Measurements from ENCODE around the gene CHCHD3. TPM values are rescaled to one million over a fixed set of nuclear protein-coding genes. Genes with fewer than 3 reads are reported as not detected.

CHCHD3 gene
- total RNA-seq, 1 experiment from 2014 or later: 102 TPM

GRCh38 chr7:132998763-132999162 lies 83.1 kb downstream of the CHCHD3 start:
- no peak overlapping the region for H3K4me3 Mint-ChIP-seq (ENCODE audit: unreplicated experiment)
- no peaks in the 10 kb centered on the region for H3K36me3 Mint-ChIP-seq (ENCODE audit: insufficient read depth, unreplicated experiment)
- Histone ChIP-seq H3K9me3 (no peaks in the 10 kb centered on the region), H3K36me3 (ENCODE audit: control insufficient read depth, insufficient read depth, low read length) (no peaks in the 10 kb centered on the region), H3K27me3 (replicated peaks; ENCODE audit: control insufficient read depth, insufficient read depth, low read length) (no peaks in the 10 kb centered on the region), H3K4me3 (ENCODE audit: low read depth, low read length) (no peak overlapping the region), H3K4me1 (peaks cover 11% of the 10 kb centered on the region; the same call in 1 of the 2 replicates)
- no peak overlapping the region for H3K27ac Mint-ChIP-seq (ENCODE audit: unreplicated experiment)
- no peaks in the 10 kb centered on the region for H3K27me3 Mint-ChIP-seq (ENCODE audit: insufficient read depth, unreplicated experiment)
- intact Hi-C loops (cut with micrococcal nuclease; ENCODE audit: unreplicated experiment): no loop called here
- ChIA-PET CTCF (no interaction called here), POLR2A (no interaction called here)
- peaks cover 6% of the 10 kb centered on the region for H3K4me1 Mint-ChIP-seq (ENCODE audit: low read depth, unreplicated experiment)
- no peak for TF ChIP-seq CTCF (IDR thresholded peaks at IDR 0.05; ENCODE audit: insufficient read depth in 1 of 2, low read depth in 1 of 2, low read length in 1 of 2, severe bottlenecking in 1 of 2, unreplicated experiment in 1 of 2)
- no TSS peak for BruUV-seq (replicated peaks)
- H3K9me3 Mint-ChIP-seq (ENCODE audit: unreplicated experiment): no peaks in the 10 kb centered on the region
- no peak for DNase-seq

- Histone ChIP-seq H3K36me3 (ENCODE audit: control insufficient read depth, insufficient read depth, low read length) (no peaks in the 10 kb centered on the region), H3K4me1 (peaks cover 15% of the 10 kb centered on the region; the same call in 1 of the 2 replicates), H3K27me3 (replicated peaks; ENCODE audit: control insufficient read depth, insufficient read depth, low read length) (no peaks in the 10 kb centered on the region), H3K9me3 (no peaks in the 10 kb centered on the region), H3K4me3 (ENCODE audit: low read depth, low read length) (no peak overlapping the region)
- no peak for DNase-seq
- Mint-ChIP-seq H3K27ac (ENCODE audit: unreplicated experiment) (no peak overlapping the region), H3K36me3 (ENCODE audit: insufficient read depth, unreplicated experiment) (no peaks in the 10 kb centered on the region), H3K9me3 (ENCODE audit: unreplicated experiment) (no peaks in the 10 kb centered on the region), H3K4me3 (ENCODE audit: unreplicated experiment) (no peak overlapping the region), H3K27me3 (ENCODE audit: insufficient read depth, unreplicated experiment) (no peaks in the 10 kb centered on the region), H3K4me1 (ENCODE audit: low read depth, unreplicated experiment) (peaks cover 15% of the 10 kb centered on the region)
- no peak for TF ChIP-seq CTCF (IDR thresholded peaks at IDR 0.05; ENCODE audit: insufficient read depth in 1 of 2, low read depth in 1 of 2, low read length in 1 of 2, severe bottlenecking in 1 of 2, unreplicated experiment in 1 of 2)
- ChIA-PET CTCF (no interaction called here), POLR2A (no interaction called here)
- intact Hi-C loops (cut with micrococcal nuclease; ENCODE audit: unreplicated experiment): no loop called here
- BruUV-seq (replicated peaks): no TSS peak
These were observed 84.4 kb downstream of the CHCHD3 start for GRCh38 chr7:132997505-132997904.

- Mint-ChIP-seq H3K4me3 (ENCODE audit: unreplicated experiment) (no peak overlapping the region), H3K27me3 (ENCODE audit: insufficient read depth, unreplicated experiment) (no peaks in the 10 kb centered on the region), H3K27ac (ENCODE audit: unreplicated experiment) (no peak overlapping the region), H3K36me3 (ENCODE audit: insufficient read depth, unreplicated experiment) (no peaks in the 10 kb centered on the region), H3K9me3 (ENCODE audit: unreplicated experiment) (no peaks in the 10 kb centered on the region), H3K4me1 (ENCODE audit: low read depth, unreplicated experiment) (peaks cover 15% of the 10 kb centered on the region)
- Histone ChIP-seq H3K4me1 (peaks cover 15% of the 10 kb centered on the region; the same call in 1 of the 2 replicates), H3K27me3 (replicated peaks; ENCODE audit: control insufficient read depth, insufficient read depth, low read length) (no peaks in the 10 kb centered on the region), H3K9me3 (no peaks in the 10 kb centered on the region), H3K36me3 (ENCODE audit: control insufficient read depth, insufficient read depth, low read length) (no peaks in the 10 kb centered on the region), H3K4me3 (ENCODE audit: low read depth, low read length) (no peak overlapping the region)
- TF ChIP-seq CTCF (IDR thresholded peaks at IDR 0.05; ENCODE audit: insufficient read depth in 1 of 2, low read depth in 1 of 2, low read length in 1 of 2, severe bottlenecking in 1 of 2, unreplicated experiment in 1 of 2): no peak
- CTCF ChIA-PET: no interaction called here
- POLR2A ChIA-PET: no interaction called here
- intact Hi-C loops (cut with micrococcal nuclease; ENCODE audit: unreplicated experiment): no loop called here
- BruUV-seq (replicated peaks): no TSS peak
- no peak for DNase-seq
These were observed 85.2 kb downstream of the CHCHD3 start for GRCh38 chr7:132996581-132997242.
